NCI-H2227 treated with DMSO at 0.1 percent for 48 hours (cell line): ENCODE results near the gene KRT13.

Experiments used
- DNase-seq: peaks from one replicate; lab custom pipeline; 2025; lab: John Stamatoyannopoulos, UW

KRT13 gene

GRCh38 chr17:41466988-41467387 is 38.4 kb downstream of the KRT13 start, which contains the start of gene KRT32:
TSS of gene KRT32 (minus strand) at chr17:41467386. CDS start at chr17:41467325, 61 bp downstream.
- DNase-seq: no peak

GRCh38 chr17:41464682-41465081 is 40.7 kb downstream of the KRT13 start:
- no peak for DNase-seq

- DNase-seq: no peak
Observed at GRCh38 chr17:41464173-41464572, 41.2 kb downstream of the KRT13 start.

GRCh38 chr17:41463746-41464145 is 41.7 kb downstream of the KRT13 start:
- DNase-seq: no peak

GRCh38 chr17:41462705-41463104 is 42.7 kb downstream of the KRT13 start:
- no peak for DNase-seq

GRCh38 chr17:41457676-41458075 is 47.7 kb downstream of the KRT13 start:
- DNase-seq: no peak

GRCh38 chr17:41456204-41456603 is 49.2 kb downstream of the KRT13 start:
- DNase-seq: no peak

GRCh38 chr17:41455236-41455635 is 50.2 kb downstream of the KRT13 start:
- no peak for DNase-seq

- DNase-seq: no peak
Observed at GRCh38 chr17:41453066-41453465, 52.3 kb downstream of the KRT13 start.

GRCh38 chr17:41452281-41452680 is 53.1 kb downstream of the KRT13 start:
- no peak for DNase-seq

GRCh38 chr17:41451154-41451728 is 54.2 kb downstream of the KRT13 start:
- no peak for DNase-seq
